HG03103 (cell line): ENCODE results near the gene KCNH6.

Source experiments
- ATAC-seq: cut with Tn5 transposase; IDR thresholded peaks from one replicate; pipeline ENCODE4 v1.9.1; 2021; ENCODE audit warnings: low read depth; ENCODE audit not compliant: unreplicated experiment

Gene KCNH6

DNA sequence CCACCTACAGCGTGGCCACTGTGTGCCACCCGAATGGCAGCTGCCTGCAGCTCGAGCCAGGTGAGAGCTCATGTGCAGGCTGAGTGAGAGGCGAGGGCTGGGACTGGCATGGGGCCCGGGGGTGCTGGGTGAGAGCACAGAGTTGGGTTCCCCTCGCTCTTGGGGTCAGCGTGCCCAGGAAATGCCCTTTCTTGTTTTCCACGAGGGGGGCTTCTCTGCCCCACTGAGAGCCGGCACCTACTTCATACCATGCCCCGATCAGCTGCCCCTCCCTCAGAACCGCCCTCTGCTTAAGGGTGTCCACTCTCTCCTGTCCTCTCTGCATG is 36.2 kb upstream of the KCNH6 start:
- ATAC-seq: no peak

GRCh38 chr17:63488851-63489250 is 34.3 kb upstream of the KCNH6 start:
- ATAC-seq: no peak

DNA sequence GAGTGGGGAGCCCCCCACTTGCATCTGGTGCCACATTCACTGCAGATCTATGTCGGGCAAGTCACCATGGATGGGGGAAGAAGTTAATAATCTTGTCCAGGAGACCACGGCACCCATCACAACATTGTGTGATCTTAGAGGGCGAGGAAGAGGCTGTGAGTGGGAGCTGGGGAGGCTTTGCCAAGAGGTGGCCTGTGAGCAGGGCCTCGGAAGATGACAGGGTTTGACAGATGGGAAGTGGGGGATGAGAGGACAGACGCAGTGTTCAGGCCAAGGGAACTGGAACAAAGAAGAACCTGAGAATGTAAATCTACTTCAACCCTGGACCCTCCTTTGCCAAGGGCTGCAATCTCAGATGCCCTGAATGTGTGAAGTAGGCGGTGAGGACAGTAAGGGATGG is 33.9 kb upstream of the KCNH6 start:
- ATAC-seq: no peak

GRCh38 chr17:63490329-63490728 is 32.8 kb upstream of the KCNH6 start:
- no peak for ATAC-seq

- no peak for ATAC-seq
These were observed 32.2 kb upstream of the KCNH6 start for GRCh38 chr17:63490858-63491400.

- ATAC-seq: no peak
These were observed 31.7 kb upstream of the KCNH6 start for GRCh38 chr17:63491413-63491812.

GRCh38 chr17:63491977-63492618 is 31.1 kb upstream of the KCNH6 start:
- no peak for ATAC-seq

DNA sequence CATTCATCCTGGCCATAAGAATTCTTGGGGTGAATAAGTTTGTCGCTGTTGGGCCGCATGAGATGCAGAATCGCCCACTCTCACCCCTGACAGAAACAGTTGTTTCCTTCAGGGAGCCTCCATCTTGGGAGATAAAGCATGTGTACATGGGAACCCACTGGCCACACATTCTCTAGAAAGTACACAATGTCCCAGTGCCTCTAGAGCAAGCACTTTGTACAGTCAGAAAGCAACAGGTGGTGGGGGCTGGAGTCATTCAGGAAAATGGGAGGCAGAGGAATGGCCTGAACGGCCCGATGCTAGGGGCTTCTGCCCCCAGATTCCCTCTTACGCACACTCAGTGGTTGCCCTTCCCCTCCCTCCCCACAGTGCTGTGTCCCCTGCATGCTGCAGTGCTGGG is 30.2 kb upstream of the KCNH6 start:
- ATAC-seq: no peak

DNA sequence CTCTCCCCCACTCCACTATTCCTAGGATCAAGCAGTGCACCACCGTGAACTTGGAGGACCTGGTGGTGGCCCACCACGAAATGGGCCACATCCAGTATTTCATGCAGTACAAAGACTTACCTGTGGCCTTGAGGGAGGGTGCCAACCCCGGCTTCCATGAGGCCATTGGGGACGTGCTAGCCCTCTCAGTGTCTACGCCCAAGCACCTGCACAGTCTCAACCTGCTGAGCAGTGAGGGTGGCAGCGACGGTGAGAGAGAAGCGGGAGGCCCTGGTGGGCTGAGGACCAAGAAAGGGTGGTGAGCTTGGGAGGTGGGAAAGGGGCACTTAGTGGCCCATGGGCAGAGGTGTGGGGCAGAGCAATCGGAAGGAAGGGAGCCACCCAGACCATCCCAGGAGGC is 29.7 kb upstream of the KCNH6 start:
- no peak for ATAC-seq

DNA sequence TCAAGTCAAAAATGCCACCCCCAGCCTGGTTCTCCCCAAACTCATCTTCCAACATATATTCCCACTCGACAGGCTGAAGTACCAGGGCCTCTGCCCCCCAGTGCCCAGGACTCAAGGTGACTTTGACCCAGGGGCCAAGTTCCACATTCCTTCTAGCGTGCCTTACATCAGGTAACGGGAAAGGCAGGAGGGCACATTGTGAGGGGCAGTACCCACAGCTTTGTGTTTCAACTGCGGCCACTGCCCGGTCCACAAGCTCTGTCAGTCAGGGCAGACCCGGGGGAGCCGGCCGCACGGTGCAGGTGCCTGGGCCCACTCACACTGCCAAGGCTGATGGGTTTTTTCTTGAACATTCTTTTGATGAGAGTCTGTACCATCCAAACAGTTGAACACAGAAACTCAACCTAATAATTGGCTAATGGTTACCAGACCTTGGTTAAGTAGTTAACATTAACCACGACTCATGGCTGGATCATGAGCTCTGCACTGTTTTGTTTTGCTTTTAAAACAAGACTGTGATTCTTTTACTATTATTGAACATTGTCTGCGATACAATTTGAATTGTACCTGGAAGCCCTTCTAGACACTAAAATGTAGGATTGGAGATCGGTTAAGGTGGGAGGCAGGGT is 28.7 kb upstream of the KCNH6 start:
- no peak for ATAC-seq

- ATAC-seq: no peak
These were observed 27.7 kb upstream of the KCNH6 start for GRCh38 chr17:63495491-63495890.

DNA sequence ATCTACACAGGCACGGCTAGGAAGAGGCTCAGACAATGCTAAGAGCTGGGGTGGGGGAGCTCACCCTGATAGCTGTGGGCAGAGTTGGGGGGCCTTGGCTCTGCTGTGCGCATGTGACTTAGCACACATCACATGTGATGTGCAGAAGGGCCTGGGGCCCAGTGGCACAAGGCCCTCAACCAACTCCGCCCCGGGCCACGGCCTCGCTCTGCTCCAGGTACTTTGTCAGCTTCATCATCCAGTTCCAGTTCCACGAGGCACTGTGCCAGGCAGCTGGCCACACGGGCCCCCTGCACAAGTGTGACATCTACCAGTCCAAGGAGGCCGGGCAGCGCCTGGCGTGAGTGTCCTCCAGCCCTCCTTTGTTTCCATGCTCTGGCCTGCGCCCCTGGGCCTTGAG is 27.0 kb upstream of the KCNH6 start:
- no peak for ATAC-seq

DNA sequence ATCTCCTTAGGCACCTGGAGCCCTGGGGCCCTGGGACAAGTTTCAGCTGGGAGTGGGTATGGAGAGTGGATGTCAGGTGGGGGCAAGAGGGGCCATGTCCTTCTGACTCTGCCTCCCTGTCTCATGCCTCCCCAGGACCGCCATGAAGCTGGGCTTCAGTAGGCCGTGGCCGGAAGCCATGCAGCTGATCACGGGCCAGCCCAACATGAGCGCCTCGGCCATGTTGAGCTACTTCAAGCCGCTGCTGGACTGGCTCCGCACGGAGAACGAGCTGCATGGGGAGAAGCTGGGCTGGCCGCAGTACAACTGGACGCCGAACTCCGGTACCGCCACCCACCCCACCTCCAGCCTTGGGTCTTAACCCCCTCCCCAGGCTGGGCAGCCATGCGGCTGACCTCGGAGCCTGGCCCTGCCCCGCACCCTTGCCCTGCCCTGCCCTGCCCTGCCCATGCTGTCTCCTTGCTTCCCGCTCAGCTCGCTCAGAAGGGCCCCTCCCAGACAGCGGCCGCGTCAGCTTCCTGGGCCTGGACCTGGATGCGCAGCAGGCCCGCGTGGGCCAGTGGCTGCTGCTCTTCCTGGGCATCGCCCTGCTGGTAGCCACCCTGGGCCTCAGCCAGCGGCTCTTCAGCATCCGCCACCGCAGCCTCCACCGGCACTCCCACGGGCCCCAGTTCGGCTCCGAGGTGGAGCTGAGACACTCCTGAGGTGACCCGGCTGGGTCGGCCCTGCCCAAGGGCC is 26.3 kb upstream of the KCNH6 start:
- ATAC-seq: no peak

DNA sequence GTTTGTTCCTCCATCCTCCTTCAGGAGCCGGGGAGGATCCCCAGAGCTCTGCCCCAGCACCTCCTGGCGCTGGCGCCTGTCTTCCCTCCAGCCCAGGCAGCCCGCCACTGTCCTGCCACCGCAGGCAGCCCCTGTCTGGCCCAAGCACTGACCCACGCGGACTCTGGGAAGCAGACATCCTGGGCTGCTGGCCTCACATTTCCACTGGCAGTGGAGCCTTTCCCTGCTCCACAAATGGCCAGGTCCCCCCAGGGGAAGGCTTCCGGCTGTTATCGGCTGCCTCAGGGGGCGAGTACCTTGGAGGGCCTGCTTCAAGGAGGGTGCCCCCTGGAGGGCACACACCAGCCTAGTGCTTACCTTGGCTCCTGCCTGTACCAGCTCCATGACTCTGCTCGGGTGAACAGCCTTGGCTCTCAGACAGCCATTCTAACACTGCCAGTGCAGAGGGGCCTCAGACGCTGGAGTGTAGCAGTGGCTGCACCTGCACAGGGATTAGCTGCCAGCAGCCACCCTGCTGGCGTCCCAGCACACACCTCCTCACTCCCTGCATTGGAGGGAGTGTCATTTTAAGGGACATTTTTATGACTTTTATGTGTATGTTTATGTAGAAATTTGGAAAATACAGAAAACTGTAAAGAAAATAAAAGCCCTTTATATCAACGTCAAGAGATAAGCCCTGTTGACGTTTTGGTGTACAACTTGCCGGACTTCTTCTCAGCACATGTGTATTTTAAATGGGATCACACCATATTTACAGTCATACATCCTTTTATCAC is 25.3 kb upstream of the KCNH6 start:
- no peak for ATAC-seq

DNA sequence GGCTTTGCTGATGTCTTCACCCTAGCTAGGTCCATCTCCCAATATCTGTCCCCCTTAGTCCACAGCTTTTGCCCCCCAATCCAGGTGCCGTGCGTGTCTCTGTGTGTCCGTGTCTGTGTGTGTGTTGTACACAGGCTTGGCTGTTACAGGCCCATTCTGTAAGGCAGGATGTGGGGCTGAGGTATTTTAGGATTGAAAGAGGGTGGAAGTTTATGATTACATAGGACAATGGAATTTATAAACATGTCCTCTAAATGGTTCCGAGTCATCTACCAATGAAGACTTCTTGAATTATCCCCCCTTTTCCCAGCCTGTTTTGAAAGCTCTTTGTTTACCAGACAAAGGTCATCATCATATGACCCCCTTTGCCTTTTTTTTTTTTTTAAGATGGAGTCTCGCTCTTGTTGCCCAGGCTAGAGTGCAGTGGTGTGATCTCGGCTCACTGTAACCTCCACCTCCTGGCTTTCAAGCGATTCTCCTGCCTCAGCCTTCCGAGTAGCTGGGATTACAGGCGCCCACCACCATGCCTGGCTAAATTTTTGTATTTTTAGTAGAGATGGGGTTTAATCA is 24.4 kb upstream of the KCNH6 start:
- no peak for ATAC-seq

- no peak for ATAC-seq
These were observed 22.4 kb upstream of the KCNH6 start for GRCh38 chr17:63500543-63501390.

DNA sequence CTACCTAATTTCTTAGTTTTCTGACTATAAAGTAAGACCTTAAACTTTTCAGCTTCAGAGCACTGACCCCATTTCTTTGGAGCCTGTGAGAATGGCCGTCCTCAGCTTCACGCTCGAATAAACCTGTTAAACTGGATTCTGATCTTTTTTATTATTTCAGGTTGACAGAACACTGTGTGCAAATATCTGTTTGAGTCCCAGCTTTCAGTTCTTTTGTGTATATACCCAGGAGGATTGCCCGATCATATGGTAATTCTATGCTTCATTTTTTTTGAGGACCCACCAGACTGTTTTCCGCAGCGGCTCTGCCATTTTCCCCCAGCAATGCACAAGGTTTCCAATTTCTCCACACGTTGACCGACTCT is 19.8 kb upstream of the KCNH6 start:
- no peak for ATAC-seq

GRCh38 chr17:63504261-63504660 is 18.9 kb upstream of the KCNH6 start:
- no peak for ATAC-seq

DNA sequence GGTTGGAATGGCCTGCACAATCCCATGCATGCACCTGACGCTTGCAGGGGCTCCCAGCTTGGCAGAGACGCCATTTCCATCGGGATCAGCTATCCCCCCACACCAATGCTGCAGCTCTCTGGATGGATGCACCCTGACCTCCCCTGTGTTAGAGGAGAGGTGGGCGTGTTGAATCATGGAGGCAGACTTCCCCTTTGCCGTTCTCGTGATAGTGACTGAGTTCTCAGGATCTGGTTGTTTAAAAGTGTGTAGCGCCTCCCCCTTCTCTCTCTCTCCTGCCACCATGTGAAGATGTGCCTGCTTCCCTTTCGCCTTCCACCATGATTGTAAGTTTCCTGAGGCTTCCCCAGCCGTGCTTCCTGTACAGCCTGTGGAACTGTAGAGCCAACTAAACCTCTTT is 17.8 kb upstream of the KCNH6 start:
- no peak for ATAC-seq

DNA sequence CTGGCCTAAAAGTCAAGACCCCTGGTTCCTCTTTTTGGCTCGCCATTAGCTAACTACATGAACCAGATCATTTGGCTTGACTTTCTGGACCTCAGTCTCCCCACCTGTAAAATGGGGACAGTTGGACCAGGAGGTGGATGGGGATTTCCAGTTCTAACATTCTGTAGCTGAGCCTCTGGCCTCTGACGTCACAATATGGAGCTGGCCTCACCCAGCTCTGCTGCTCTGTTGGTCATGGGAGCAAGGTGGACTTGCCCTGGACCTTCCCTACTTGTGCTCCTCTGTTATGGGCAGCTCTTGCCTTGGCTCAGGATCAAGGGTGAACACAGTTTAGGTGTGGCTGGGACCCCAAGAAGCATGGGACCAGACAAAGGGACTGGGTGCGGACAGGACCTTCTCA is 16.5 kb upstream of the KCNH6 start:
- ATAC-seq: no peak
